Gastroesophageal sphincter (tissue), 4 donors: Measurements from ENCODE around the gene ANXA11. TPM values are rescaled to one million over a fixed set of nuclear protein-coding genes. Genes with fewer than 3 reads are reported as not detected.

ENCODE experiments used
- ATAC-seq: fragments of 150-250 bp; one replicate; pipeline ENCODE4 v1.9.1; 2016; ENCODE audit warnings: mild to moderate bottlenecking, moderate library complexity
- H3K27ac ChIP-seq, 4 donors: fragments of 200-600 bp; sonication (generic) in 3 of 4; 1 replicate in 3 of 4; 2 replicates in 1 of 4; pipeline ENCODE4 v1.5.1; 2016 to 2019
- H3K27me3 ChIP-seq: fragments of 200-600 bp; sonication (generic); one replicate; pipeline ENCODE4 v1.5.1; 2019
- H3K36me3 ChIP-seq, 2 donors: fragments of 200-600 bp; sonication (generic); one replicate each; pipeline ENCODE4 v1.5.1; 2019; ENCODE audit warnings: control low read depth in 1 of 2
- H3K4me1 ChIP-seq, 3 donors: fragments of 200-600 bp; sonication (generic); 1 replicate in 2 of 3; 2 replicates in 1 of 3; pipeline ENCODE4 v1.5.1; 2016 to 2019; ENCODE audit warnings: control low read depth in 2 of 3
- H3K4me3 ChIP-seq, 2 donors: fragments of 200-600 bp; sonication (generic); one replicate each; pipeline ENCODE4 v1.5.1; 2019; ENCODE audit warnings: mild to moderate bottlenecking in 1 of 2, moderate library complexity in 1 of 2
- H3K9me3 ChIP-seq, 3 donors: fragments of 200-600 bp; sonication (generic); one replicate each; pipeline ENCODE4 v1.5.1; 2017 to 2019; ENCODE audit warnings: control low read depth in 2 of 3
- CTCF ChIP-seq, 4 experiments: fragments of 200-600 bp in 2 of 4; fragments of 450-650 bp in 2 of 4; sonication (generic) in 1 of 4; IDR thresholded peaks; one replicate each; pipeline ENCODE4 v1.5.1; 2017 to 2019; ENCODE audit warnings: antibody characterized with exemption in 4 of 4, mild to moderate bottlenecking in 2 of 4, moderate library complexity in 2 of 4
- EP300 ChIP-seq: sonication (generic); formaldehyde crosslinking; IDR thresholded peaks from one replicate; pipeline ENCODE4 v1.6.1; 2017; ENCODE audit warnings: antibody characterized with exemption, mild to moderate bottlenecking
- POLR2A ChIP-seq, 2 donors: fragments of 450-650 bp; IDR thresholded peaks; one replicate each; pipeline ENCODE4 v1.6.1; 2017; ENCODE audit warnings: antibody characterized with exemption in 2 of 2, mild to moderate bottlenecking in 2 of 2, moderate library complexity in 1 of 2
- POLR2AphosphoS5 ChIP-seq: sonication (generic); formaldehyde crosslinking; IDR thresholded peaks from one replicate; pipeline ENCODE4 v1.6.1; 2017; ENCODE audit warnings: antibody characterized with exemption
- WGBS, 2 donors: methylation state at CpG; one replicate each; pipeline ENCODE4 v1.1.5; 2018; ENCODE audit warnings: low coverage in 1 of 2; 5-methylcytosine and 5-hydroxymethylcytosine counted together
- total RNA-seq, 4 donors: library from RNA; depleted of rRNA; stranded (reverse); fragments of >200 nt; gene quantifications; one replicate each; pipeline ENCODE4 v1.1.0, GENCODE V29; 2016

ANXA11 gene
- total RNA-seq, 4 donors from 2014 or later = 117 to 225 (median 162) TPM

GRCh38 chr10:80187060-80187459 lies 18.3 kb downstream of the ANXA11 start:
- no peak for ATAC-seq
- no peak for TF ChIP-seq CTCF (IDR thresholded peaks at IDR 0.05)
- TF ChIP-seq EP300 = no peak
- Histone ChIP-seq H3K4me1 (peaks cover 0 to 100% (median 41%) of the 10 kb centered on the region in 3 donors), H3K4me3 (no peak overlapping the region), H3K9me3 (no peaks in the 10 kb centered on the region), H3K27me3 (no peaks in the 10 kb centered on the region), H3K36me3 (no peaks in the 10 kb centered on the region), H3K27ac (peak overlapping the region in 3 of 4 donors; percentile 60 to 70 (median 61))
- WGBS, 2 donors = 100% methylated on average over 2 of the region's 2 CpGs; no CpG with 5 or more reads in 1 of the 2 donors

GRCh38 chr10:80186364-80187012 lies 18.8 kb downstream of the ANXA11 start:
- Histone ChIP-seq H3K4me1 (peaks cover 0 to 100% (median 41%) of the 10 kb centered on the region in 3 donors), H3K4me3 (no peak overlapping the region), H3K27me3 (no peaks in the 10 kb centered on the region), H3K9me3 (no peaks in the 10 kb centered on the region), H3K27ac (peak overlapping the region in 3 of 4 donors; percentile 60 to 70 (median 61)), H3K36me3 (no peaks in the 10 kb centered on the region)
- TF ChIP-seq POLR2AphosphoS5 = no peak
- no peak for TF ChIP-seq CTCF (IDR thresholded peaks at IDR 0.05)
- TF ChIP-seq POLR2A (IDR thresholded peaks at IDR 0.05) = no peak
- no peak for TF ChIP-seq EP300
- ATAC-seq = peak; percentile 77
- WGBS, 2 donors = 71% methylated on average over 5 of the region's 13 CpGs; no CpG with 5 or more reads in 1 of the 2 donors

GRCh38 chr10:80185578-80186299 lies 19.6 kb downstream of the ANXA11 start:
- Histone ChIP-seq H3K27me3 (no peaks in the 10 kb centered on the region), H3K36me3 (peaks cover 0 to under 1% of the 10 kb centered on the region in 2 donors), H3K27ac (peak overlapping the region in 3 of 4 donors; percentile 60 to 70 (median 61)), H3K9me3 (no peaks in the 10 kb centered on the region), H3K4me3 (no peak overlapping the region), H3K4me1 (peaks cover 0 to 100% (median 41%) of the 10 kb centered on the region in 3 donors)
- TF ChIP-seq POLR2A (IDR thresholded peaks at IDR 0.05) (no peak), POLR2AphosphoS5 (no peak), EP300 (no peak), CTCF (IDR thresholded peaks at IDR 0.05) (no peak)
- peak; percentile 19 for ATAC-seq
- 73 to 77% methylated on average over 5 of the region's 5 CpGs for WGBS, 2 donors

GRCh38 chr10:80184291-80184690 lies 21.0 kb downstream of the ANXA11 start:
- WGBS, 2 donors = 79 to 100% methylated on average over 2 to 4 of the region's 4 CpGs
- Histone ChIP-seq H3K4me1 (peaks cover 0 to 98% (median 41%) of the 10 kb centered on the region in 3 donors), H3K27me3 (no peaks in the 10 kb centered on the region), H3K36me3 (peaks cover 0 to 10% of the 10 kb centered on the region in 2 donors), H3K9me3 (no peaks in the 10 kb centered on the region), H3K27ac (peak overlapping the region in 1 of 4 donors; percentile 61), H3K4me3 (no peak overlapping the region)
- TF ChIP-seq POLR2AphosphoS5 (no peak), CTCF (IDR thresholded peaks at IDR 0.05) (no peak), EP300 (no peak), POLR2A (IDR thresholded peaks at IDR 0.05) (no peak)
- no peak for ATAC-seq
